ENCODE data around the gene NINL.
A peak's percentile ranks its signal among the peaks of the same experiment; 100 is the strongest.

Gene NINL

GRCh38 chr20:25471020-25471419, 114.3 kb downstream of the NINL start:
- in situ Hi-C loops (cut with HindIII; ENCODE audit: low sequenced_read_pairs): no loop called here
- DNase-seq (ENCODE audit: low read depth, low spot score): no peak
- TF ChIP-seq CTCF (IDR thresholded peaks at IDR 0.05; ENCODE audit: low read depth, low read length): no peak
- H3K4me3 ChIP-seq (ENCODE audit: low read depth, low read length): no peak overlapping the region

GRCh38 chr20:25470045-25470444, 115.3 kb downstream of the NINL start:
- TF ChIP-seq CTCF (IDR thresholded peaks at IDR 0.05; ENCODE audit: low read depth, low read length): peak; percentile 68
- peak; percentile 35 for DNase-seq (ENCODE audit: low read depth, low spot score)
- no peak overlapping the region for H3K4me3 ChIP-seq (ENCODE audit: low read depth, low read length)
- in situ Hi-C loops (cut with HindIII; ENCODE audit: low sequenced_read_pairs): no loop called here

- in situ Hi-C loops (cut with HindIII; ENCODE audit: low sequenced_read_pairs): no loop called here
- no peak overlapping the region for H3K4me3 ChIP-seq (ENCODE audit: low read depth, low read length)
- no peak for DNase-seq (ENCODE audit: low read depth, low spot score)
- TF ChIP-seq CTCF (IDR thresholded peaks at IDR 0.05; ENCODE audit: low read depth, low read length): no peak
Observed at GRCh38 chr20:25469558-25469957, 115.8 kb downstream of the NINL start.

- no peak for TF ChIP-seq CTCF (IDR thresholded peaks at IDR 0.05; ENCODE audit: low read depth, low read length)
- in situ Hi-C loops (cut with HindIII; ENCODE audit: low sequenced_read_pairs): no loop called here
- no peak overlapping the region for H3K4me3 ChIP-seq (ENCODE audit: low read depth, low read length)
- DNase-seq (ENCODE audit: low read depth, low spot score): no peak
Observed at GRCh38 chr20:25468126-25469075, 116.9 kb downstream of the NINL start.

- no peak overlapping the region for H3K4me3 ChIP-seq (ENCODE audit: low read depth, low read length)
- no peak for TF ChIP-seq CTCF (IDR thresholded peaks at IDR 0.05; ENCODE audit: low read depth, low read length)
- no peak for DNase-seq (ENCODE audit: low read depth, low spot score)
- in situ Hi-C loops (cut with HindIII; ENCODE audit: low sequenced_read_pairs): no loop called here
Observed at GRCh38 chr20:25467441-25467840, 117.9 kb downstream of the NINL start.

GRCh38 chr20:25466846-25467245, 118.5 kb downstream of the NINL start:
- no peak for TF ChIP-seq CTCF (IDR thresholded peaks at IDR 0.05; ENCODE audit: low read depth, low read length)
- H3K4me3 ChIP-seq (ENCODE audit: low read depth, low read length): no peak overlapping the region
- no peak for DNase-seq (ENCODE audit: low read depth, low spot score)
- in situ Hi-C loops (cut with HindIII; ENCODE audit: low sequenced_read_pairs): no loop called here
